RWPE1 (cell line): ENCODE data around the gene EMD.

Source experiments
- CTCF ChIA-PET: fragments of 350-600 bp; sonication (Branson Sonifier 250); formaldehyde crosslinking; extraction: SDS; loops from one replicate; lab custom pipeline; 2021; lab: Yijun Ruan, JAX
- POLR2A ChIA-PET: fragments of 400-600 bp; formaldehyde crosslinking; extraction: SDS; loops from one replicate; lab custom pipeline; 2020; ENCODE audit warnings: antibody characterized with exemption; ENCODE audit not compliant: low non-redundant PET; lab: Yijun Ruan, JAX
- DNase-seq: peaks from one replicate; pipeline ENCODE4 v3.0.0; 2012; ENCODE audit warnings: low spot score
- H3K27ac ChIP-seq: fragments of 450-650 bp; 2 replicates; pipeline ENCODE4 v1.5.1; 2017
- TF ChIP-seq, protein P1 (sequence below): fragments of 450-650 bp; conservative IDR thresholded peaks from 2 replicates; pipeline ENCODE4 v1.5.1; 2017; ENCODE audit warnings: low read depth, mild to moderate bottlenecking

EMD gene

DNA sequence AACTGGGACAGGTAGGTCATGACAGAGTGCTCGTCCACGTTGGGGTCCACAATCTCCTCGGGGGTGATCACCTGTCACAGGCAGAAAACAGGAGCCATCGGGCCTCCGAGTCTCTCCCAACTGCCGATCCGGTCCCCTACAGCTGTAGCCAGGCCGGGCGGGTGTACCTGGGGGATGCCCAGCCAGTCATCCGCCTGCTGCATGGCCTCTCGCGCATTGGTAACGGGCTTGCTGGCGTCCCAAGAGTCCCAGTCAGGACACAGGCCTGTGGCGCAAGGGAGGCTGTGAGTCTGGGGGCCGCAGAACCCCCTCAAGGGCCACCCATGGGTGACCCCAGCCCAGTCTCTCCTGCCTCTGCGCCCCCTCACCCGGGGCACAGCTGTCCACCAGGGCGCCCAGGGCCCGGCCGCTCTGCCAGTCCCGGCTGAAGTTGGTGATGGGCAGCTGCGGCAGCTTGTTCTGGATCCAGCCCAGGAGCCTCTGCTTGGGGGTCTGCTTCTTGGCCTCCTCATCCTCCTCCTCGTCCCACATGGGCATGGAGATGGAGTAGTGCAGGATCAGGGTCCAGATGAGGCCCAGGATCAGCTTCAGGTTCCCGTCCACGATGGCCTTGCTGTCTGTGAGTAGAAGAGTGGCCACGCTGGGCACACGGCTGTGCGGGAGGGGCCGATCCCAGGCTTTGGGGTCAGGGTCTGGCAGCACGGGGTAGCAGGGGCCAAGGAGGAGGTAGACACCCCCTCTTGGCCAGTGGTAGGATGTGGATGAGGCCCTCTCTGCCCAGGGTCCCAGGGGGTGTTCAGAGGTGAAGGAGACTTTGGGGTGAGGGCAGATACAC lies 11.4 kb upstream of the EMD start:
- TF ChIP-seq, protein P1, sequence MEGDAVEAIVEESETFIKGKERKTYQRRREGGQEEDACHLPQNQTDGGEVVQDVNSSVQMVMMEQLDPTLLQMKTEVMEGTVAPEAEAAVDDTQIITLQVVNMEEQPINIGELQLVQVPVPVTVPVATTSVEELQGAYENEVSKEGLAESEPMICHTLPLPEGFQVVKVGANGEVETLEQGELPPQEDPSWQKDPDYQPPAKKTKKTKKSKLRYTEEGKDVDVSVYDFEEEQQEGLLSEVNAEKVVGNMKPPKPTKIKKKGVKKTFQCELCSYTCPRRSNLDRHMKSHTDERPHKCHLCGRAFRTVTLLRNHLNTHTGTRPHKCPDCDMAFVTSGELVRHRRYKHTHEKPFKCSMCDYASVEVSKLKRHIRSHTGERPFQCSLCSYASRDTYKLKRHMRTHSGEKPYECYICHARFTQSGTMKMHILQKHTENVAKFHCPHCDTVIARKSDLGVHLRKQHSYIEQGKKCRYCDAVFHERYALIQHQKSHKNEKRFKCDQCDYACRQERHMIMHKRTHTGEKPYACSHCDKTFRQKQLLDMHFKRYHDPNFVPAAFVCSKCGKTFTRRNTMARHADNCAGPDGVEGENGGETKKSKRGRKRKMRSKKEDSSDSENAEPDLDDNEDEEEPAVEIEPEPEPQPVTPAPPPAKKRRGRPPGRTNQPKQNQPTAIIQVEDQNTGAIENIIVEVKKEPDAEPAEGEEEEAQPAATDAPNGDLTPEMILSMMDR: no peak
- H3K27ac ChIP-seq: peak overlapping the region; percentile 97
- ChIA-PET POLR2A (no interaction called here), CTCF (no interaction called here)
- DNase-seq: no peak

DNA sequence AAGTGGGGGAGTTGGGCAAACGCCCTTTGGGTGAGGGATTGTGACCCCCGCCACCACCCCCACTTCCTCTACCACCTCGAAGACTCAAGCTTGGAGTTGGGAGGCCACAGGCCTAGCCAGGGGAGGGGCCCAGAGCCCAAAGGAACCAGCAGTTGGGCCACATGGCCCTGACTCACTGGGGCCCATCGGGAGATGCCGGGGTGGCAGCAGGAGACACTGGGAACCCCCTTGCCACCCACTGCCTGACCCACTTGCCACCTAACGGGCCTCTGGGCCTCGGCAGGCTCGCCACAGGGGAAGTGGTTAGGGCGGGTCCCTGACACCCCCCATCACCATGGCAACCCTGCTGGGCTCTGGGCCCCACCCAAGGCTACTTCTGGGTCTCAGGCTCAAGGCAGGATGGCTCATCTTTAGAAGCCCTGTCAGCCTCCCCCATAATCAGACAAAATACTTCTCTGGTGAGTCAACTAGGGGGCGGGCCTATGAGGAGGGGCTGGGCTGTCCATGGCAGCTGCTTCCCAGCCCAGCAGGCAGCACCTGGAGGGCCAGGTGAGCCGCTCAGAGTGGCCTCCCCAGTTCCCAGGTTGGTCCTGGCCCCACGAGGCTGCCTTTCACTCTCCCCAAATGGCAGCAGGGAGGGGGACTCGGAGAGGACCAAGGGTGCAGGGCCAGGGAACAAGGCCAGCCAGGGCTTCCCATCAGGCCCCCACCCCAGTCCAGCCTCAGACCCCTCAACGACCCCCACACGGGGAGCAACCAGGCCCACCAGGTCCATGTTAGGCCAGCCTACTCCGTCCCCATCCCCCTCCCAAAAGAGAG lies 10.3 kb upstream of the EMD start:
- ChIA-PET POLR2A (no interaction called here), CTCF (no interaction called here)
- DNase-seq: peak; percentile 79
- TF ChIP-seq, protein P1: no peak
- peak overlapping the region; percentile 97 for H3K27ac ChIP-seq

DNA sequence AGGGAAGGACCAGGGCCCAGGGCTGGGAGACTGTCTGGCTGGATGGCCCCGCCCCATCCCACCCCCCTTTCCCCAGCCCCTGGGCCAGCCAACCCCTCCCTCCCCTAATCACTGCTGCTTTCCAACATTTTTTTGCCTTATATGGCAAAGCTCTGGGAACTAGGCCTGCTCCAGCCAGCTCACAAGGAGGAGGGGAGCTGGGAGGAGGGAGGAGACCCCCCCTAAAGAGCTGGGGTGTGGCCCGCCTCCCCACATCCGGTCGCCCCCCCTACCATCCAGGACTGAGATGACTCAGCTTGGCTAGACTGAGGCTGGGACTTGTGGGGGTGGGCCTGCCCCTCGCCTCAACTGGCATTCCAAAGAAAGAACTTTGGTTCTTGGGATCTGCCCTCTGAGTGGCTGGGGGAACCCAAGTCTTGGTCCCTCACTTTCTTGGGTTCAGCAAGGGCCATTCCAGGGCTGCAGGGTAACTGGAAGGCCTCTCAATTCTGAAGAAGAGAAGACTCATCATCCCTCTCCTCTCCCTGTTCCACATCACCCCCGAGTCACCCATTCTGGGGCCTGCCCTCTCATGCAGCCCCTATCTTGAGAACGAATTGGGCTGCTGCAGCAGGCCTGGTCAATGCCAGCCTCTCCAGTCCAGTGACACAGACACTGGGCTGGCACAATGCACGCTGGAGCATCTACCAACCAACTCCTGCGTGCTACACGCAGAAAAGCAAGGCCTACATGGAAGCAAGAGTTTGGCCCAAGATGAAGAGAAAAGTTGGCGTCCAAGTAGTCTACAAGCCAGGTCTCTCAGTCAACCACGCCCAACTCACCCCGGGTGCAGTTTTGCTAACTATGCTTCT lies 9.4 kb upstream of the EMD start:
- ChIA-PET POLR2A (no interaction called here), CTCF (no interaction called here)

DNA sequence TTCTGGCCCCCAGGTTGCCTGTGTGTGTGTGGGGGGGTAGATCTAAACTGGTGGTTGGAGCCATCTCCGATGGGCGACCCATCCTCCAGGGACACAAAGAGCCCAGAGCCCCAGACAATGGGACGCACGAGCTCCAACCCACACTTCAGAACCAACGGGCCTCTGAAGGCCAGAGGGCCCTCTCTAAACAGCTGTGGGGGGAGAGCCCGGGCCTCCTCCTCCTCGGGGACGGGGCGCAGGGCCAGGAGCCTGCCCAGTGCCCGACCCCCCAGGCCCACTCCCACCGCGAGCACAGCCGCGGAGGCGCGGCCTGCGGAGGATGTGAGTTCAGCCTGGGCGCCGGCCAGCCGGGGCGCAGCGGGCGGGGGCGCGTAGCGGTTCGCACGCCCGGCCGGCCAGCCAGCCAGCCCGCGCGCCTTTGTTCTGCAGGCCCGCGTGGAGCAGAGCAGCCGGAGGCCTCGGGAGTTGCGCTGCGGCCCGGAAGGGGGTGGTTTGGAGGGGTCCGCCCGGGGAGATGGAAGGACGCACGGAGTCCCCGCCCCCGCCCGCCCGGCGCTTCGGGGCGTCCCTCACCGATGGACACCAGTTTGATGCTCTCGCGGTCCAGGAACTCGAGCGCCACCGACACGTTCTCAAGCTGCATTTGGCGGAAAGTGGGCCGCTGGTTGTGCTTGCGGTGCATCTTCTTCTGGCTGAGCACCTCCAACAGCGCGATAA lies 8.6 kb upstream of the EMD start:
- ChIA-PET CTCF (no interaction called here), POLR2A (interaction anchor here (0.5 kb wide), 1 partner anchor 33 kb away, joined by 7 read pairs; no protein-coding TSS in a partner anchor)
- DNase-seq: no peak
- TF ChIP-seq, protein P1: no peak
- H3K27ac ChIP-seq: peak overlapping the region; percentile 97

More for the DNA sequence above, 9.4 kb upstream of the EMD start:
- peak; percentile 80 for DNase-seq
- H3K27ac ChIP-seq: peak overlapping the region; percentile 97
- TF ChIP-seq, protein P1: no peak

DNA sequence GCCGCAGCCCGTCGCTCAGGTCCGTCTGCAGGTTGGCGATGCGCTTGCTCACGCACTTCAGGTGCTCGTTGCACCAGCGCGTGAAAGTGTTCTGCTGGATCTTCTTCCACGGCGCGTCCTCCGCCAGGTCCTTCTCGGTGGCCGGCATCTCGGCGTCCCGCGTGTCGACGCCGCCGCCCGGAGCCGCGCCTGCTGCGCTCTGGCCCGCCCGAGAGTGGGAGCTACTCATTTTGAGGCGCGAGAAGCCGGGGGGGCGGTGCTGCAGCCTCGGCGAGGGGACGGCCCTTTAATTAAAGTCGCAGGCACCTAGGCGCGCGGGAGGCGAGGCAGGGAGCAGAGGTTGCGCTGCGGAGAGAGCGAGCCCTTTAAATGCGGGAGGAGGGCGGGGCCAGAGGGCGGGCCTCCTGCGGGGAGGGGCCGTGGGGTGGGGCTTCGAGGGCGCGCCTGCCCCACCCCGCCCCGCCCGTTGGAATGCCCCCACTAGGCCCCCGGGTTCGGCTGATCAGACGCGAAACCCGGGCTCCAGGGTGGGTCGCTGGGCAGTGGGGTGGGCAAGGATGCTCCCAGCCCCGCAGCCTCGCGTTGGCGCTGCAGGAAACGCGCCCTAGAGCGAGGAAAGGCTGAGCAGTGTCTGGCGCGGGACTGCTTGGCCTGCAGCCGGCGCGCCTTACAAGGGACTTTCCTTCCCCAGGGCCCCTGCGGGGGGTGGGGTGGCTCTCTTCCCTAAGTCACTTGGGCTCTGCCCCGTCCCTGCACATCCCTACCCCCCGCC lies 7.9 kb upstream of the EMD start:
- ChIA-PET CTCF (no interaction called here), POLR2A (interaction anchor here (0.5 kb wide), 1 partner anchor 32 kb away, joined by 7 read pairs; no protein-coding TSS in a partner anchor)
- TF ChIP-seq, protein P1: no peak
- peak overlapping the region; percentile 97 for H3K27ac ChIP-seq
- peak; percentile 75 for DNase-seq
